Ammon's horn (tissue), 1 donor: ENCODE results near the gene TTC4.
"Not testable (repeated sequence)": the region's sequence is repeated elsewhere in the genome, so short reads cannot be mapped to it uniquely, and the experiment has no call there.

Experiments
- DNase-seq: peaks from one replicate; pipeline ENCODE4 v3.0.0-alpha.2; 2016; ENCODE audit warnings: low spot score

TTC4 gene

DNA sequence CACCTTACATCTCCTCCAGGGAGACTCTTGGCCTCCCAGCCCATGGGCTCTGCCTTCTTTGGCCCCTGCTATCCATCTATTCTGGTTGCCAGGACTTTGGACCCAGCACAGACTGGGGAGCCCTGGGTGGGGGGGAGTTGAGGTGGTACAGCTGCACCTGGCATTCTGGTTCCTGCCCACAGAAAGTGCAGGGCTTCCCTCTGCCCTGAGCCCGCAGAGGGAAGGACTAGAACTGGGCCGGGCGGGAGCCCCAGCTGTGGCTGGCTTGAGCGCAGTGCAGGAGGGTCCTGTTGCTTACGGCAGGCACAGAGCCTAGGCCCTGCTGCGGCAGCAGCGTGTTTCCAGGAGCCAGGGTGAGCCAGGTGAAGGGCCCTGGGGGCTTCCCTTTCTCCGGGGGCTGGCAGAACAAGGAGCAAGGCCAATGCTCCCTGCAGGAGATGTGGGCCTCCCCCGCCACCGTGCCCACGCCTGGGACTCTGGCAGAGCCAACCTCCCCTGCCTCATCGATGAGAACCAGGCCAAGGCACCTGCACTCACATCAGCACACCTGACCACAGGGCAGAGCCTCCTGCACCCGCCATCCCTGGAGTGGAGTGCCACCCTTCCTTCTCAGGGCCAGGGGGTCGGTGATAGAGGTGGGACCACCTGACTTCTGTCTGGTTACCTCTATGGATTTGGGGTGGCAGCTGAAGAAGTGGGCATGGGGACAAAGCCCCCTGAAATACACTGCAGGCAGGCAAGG lies 32.6 kb downstream of the TTC4 start:
- no peak for DNase-seq

DNA sequence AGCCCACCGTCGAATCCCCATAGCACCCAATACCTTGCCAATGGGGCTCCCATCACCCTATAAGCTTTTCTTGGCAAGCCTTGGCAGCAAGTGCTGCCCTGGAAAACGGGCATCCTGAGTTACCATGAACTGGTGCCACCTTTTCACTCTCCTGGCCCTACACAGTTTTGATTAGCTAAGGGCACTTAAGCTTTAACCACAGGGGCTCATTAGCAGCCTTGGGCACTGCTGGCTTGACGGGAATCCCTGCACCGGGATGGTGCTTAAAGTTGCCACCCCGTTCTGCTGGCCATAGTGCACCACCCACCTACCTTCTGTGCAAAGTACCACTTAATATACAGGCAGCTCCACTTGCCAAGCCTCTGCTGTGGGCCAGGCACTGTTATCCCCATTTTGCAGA lies 34.9 kb downstream of the TTC4 start:
- no peak for DNase-seq

DNA sequence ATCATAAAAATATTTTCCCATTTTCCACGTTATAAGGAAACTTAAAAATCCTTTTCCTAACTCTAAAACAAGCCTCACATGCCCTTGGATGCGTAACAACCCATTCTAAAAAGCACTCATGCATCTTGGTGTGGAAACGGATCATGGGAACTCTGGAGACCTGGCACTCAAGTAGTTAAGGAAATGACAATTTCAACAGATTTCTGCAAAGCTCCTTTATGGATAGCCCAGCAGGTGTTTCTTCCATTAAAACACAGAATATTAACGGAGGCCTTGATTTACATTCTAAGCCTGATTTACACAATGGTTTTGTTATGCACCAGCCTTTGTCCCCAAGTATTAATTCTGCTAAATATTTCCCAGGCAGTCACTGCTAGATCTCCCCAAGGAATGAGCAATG lies 35.8 kb downstream of the TTC4 start:
- DNase-seq, result no peak

DNA sequence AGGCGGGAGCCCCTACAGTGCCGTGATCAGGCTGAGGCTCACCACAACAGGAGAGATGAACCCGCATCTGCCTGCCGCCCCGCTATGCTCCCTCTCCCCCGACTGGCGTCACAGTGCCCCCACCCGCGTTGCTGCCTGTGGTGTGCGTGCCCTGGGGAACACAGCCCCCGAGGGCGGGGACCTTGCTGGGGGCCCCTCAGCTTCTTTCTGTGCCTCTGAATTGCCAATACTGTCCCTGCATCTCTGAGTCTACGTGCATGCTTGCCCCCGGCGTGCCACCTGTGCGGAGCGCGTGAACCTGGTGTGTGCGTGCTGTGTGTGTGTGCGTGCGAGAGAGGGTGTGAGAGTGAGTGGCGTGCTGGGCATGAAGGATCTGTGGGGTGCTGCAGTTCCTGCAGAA lies 38.4 kb downstream of the TTC4 start:
- no peak for DNase-seq

- no peak for DNase-seq
Observed at GRCh38 chr1:54754486-54755285, 39.0 kb downstream of the TTC4 start.

GRCh38 chr1:54757833-54758232 lies 42.2 kb downstream of the TTC4 start:
- DNase-seq, result no peak

DNA sequence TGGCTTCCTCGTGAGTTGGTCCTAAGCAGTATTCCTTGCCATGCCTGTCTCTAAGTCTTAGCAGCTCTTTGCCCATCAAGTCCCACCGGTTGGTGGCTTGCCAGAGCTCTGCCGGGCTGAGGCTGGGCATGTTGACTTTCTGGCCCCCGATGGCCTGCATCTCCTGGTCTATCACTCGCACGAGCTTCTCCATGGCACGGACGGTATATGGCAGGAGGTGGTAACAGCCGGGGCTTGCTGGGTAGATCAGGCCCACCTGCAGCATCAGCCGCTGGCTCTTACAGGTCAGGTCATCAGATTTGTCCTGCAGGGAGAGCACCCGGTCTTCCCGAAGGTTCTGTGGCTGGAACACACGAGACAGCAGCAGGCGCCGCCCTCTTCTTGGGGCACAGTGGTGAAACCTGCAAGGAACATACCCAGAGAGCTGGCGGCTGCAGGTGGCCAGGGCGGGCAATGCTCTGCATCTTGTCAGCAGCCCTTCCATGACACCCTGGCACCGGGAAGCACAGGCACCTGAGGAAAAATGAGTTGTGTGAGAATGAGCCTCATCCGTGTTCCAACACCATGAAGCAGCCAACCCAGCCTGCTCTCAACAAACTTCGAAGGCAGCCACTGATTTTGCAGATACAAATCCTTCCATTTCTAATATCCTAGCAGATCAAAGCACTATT lies 43.2 kb downstream of the TTC4 start:
- DNase-seq, result no peak

DNA sequence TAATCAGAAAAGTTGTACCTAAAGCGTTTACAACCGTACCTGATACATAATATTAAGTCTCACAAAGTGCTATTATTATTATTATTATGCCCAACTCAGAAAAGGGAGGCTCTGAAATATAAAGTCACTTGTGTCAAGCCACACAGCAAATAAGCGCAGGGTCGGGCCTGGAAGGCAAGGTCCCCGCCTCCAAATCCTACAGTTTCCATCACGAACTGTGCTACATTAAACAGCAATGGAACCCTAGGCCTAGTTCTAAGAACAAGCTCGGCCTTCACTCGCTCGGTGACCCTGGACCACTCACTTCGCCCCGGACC lies 48.1 kb downstream of the TTC4 start:
- no peak for DNase-seq

GRCh38 chr1:54764133-54764921 lies 48.7 kb downstream of the TTC4 start, which contains the start of gene PARS2:
TSS of gene PARS2 (minus strand) at chr1:54764523. CDS start at chr1:54759161, 5,362 bp downstream.
- DNase-seq, result peak; percentile 98

- no peak for DNase-seq
Observed at GRCh38 chr1:54764922-54765561, 49.4 kb downstream of the TTC4 start.

DNA sequence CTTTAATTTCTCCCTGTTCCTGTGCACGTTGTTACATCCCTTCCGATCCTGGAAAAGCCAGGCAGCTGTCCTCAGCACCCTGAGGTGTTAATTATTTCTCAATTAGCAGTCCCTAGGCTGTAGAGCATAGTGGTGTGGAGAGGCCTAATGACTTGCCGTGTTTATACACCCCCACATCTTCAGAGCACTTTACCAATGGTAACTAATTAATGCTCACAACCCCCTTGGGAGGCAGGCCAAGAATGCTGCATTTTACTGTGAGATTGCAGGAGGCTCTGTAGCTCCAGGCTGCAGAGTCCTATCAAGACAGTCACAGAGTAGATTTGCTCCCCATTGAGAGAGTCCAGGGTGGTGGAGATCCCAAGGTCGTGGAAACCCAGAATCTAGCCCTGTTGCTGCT lies 51.1 kb downstream of the TTC4 start:
- no peak for DNase-seq

- DNase-seq, result no peak
Observed at GRCh38 chr1:54767526-54767925, 51.9 kb downstream of the TTC4 start.

DNA sequence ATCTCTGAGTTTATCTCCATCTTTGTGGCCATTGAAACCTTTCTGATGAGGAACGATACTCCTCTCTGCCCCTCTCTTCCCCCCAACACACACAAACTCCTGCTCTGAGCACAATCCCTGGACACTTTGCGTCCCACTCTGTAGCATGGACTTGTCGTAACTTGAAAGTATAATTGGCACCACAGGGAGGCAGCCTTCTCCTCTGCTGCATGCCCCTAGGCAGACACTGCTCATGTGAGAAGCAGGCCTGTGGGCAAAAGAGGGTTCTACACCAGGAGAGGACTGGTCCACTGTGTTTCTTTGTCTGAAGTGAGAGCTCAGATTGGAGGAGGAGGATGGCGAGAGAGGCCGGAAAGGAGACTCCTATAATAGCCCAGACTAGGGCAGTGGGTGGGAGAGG lies 52.4 kb downstream of the TTC4 start:
- DNase-seq, result peak; percentile 49

DNA sequence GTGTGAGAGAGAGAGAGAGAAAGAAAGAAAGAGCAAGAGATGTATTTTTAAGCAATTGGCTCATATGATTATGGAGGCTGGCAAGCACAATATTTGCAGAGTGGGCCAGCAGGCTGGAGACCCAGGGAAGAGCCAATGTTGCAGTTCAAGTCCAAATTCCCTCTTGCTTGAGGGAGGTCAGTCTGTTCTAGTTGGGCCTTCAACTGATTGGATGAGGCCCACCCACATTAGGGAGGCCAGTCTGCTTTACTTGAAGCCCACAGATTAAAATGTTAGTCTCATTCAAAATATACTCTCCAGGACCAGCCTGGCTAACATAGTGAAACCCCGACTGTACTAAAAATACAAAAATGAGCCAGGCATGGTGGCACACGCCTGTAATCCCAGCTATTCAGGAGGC lies 57.3 kb downstream of the TTC4 start:
- no peak for DNase-seq

DNA sequence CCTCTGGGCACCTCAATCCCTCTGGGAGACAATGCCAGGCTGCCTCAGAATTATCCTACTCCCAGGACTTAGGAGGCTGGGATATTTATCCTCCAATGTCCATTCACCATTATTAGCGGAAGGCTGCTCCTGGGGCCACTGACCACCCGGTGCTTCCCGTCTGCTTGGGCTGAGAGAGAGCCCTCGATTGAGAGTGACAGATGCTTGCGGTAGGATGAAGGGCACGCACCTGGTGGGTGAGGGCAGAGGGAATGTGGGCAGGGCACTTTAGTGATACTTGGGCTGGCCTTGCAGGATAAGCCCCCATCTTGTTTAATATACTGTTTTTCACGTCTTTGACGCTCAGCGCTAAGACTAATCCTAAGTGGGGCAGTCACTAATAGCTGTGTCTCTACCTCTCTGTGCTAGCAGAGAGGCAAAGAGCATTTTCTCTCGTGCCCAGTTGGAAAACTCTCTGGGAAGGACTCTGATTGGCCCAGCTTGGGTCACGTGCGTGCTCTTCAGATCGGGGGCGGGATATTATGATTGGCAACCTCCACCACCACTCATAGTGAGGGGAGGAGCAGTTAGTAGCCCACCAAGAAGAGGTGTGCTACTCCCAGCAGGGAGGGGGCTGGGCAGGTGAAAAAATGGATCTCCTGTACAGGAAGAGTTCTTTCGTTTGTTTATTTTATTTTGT lies 59.3 kb downstream of the TTC4 start:
- DNase-seq, result no peak

DNA sequence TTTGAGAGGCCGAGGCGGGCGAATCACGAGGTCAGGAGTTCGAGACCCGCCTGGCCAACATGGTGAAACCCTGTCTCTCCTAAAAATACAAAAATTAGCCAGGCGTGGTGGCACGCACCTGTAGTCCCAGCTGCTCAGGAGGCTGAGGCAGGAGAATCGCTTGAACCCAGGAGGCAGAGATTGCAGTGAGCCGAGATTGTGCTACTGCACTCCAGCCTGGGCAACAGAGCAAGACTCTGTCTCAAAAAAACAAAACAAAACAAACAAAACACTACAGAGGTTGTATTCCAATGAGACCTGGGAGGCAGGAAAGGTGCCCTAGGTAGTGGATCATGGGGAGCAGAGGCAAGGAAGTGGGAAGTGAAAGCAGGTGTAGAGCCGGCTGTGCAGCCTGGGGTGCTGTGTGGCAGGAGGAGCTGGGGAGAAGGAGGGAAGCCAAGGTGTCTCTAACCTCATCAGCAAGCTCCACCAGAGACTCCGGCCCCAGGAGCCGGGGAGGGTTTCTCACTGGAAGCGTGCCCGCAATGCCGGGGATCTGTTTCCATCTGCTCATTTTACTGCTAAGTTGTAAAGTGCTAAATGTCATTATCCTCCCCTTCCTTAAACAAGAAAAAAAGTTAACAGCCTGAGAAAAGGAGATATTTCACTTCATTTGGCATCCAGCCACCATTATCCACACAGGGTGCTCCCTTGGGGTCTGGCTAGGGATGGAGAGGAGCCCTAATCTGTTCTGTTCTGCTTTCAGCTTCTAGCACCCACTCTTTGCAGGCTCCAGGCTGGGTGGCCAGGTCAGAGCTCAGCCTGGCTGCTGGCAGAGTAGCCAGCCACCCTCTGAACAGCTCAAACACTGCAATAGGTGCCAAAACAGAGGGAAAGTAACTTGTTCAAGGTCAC lies 60.4 kb downstream of the TTC4 start:
- DNase-seq, result not testable (repeated sequence)

GRCh38 chr1:54777011-54777410 lies 61.4 kb downstream of the TTC4 start:
- no peak for DNase-seq

DNA sequence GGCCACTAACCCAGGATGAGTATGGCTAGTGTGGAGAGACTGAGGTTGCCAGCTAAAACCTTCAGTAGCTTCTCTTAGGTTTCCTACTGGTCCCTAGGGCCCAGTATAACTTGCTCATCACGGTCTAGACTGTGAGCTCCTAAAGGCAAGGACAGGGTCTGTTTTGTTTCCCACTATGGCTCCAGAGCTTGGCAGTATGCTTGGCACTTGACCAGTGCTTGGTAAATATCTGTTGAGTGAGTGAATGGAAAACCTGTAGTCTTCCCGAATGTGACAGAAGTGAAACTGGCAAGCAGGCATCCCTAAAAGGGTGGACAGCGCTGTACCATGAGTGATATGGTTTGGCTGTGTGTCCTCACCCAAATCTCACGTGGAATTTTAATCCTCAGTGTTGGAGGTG lies 61.8 kb downstream of the TTC4 start:
- DNase-seq, result no peak

DNA sequence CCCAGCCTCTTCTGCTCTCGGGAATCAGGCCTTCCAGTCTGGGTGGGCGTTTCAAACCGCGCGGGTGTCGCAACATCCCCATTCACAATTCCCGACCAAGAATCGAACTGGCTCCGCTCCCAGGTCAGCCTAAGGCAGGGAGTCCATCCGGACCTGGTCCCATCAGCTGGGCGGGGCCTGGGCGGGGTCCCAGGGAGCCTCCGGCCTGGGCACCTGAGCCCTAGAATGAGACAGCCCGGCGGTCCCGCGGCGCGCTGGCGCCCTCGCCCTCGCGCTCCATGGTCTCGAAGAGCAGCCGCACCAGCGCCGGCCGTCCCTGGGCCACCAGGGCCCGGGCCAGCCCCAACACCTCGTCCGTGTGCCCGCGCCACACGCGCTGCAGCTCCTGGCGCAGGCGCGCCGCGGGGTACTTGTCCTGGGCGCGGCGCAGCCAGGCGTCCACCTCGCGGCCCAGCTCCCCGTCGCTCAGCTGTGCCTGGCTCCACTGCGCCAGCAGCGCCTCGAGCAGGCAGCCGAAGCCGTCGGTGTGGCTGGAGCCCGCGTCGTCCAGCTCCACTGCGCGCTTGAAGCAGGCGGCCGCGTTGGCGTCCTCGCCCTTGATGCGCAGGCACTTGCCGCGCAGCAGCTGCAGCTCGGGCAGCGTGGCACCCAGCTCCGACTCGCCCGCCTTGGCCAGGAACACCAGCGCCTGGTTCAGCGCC lies 65.5 kb downstream of the TTC4 start:
- DNase-seq, result no peak

DNA sequence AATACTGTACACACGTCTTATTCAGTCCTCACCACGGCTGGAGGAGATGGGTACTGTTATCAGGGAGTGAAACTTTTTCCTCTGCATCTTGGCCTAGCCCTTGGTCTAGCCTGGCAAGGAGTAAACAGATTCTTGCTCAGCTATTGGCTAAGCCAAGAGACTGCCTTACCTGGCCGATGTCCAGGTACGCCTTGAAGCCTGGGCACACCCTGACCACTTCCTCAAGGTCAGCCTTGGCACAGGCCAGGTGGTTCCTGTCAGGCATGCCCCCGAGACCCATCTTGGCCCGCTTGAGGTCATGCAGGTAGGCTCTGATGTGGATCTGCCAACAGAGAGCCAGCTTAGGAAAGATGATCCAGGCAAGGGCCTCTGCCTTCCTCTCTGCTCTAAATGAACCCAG lies 66.5 kb downstream of the TTC4 start:
- DNase-seq, result no peak
